Measurements from ENCODE around the gene AVEN.

DNA sequence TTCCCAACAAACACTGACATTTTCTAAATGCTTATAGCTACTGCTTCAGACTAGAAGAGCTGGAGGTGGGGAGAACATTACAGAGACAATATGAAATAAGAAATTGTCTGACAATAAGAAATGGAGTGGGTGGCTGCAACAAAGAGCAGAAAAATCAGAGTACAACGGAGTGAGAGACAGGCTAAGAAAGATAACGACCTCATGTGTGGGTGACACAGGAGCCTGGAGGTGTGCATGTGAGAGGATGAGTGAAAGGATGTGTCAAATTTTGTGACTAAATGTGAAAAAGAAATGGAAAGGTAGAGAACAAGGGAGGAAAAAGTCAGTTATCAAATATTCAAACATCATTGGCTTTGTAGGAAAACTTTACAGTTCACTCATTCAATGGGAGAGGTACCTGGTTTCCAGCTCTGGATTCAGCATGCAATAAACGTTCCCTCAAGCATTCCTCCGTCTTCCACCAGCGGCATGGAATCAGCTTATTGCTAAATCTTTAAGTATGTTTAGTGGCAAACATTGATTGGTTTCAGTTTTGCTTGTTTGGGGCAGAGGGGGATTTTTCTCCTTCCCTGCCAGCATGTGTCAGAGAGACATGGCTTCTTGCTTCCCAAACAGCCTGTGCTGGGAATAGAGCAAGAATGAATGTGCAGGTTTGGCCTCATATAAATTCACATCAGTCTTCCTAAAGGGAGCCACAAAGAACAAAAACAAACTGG is 174.5 kb downstream of the AVEN start:
- TF ChIP-seq, protein P1, sequence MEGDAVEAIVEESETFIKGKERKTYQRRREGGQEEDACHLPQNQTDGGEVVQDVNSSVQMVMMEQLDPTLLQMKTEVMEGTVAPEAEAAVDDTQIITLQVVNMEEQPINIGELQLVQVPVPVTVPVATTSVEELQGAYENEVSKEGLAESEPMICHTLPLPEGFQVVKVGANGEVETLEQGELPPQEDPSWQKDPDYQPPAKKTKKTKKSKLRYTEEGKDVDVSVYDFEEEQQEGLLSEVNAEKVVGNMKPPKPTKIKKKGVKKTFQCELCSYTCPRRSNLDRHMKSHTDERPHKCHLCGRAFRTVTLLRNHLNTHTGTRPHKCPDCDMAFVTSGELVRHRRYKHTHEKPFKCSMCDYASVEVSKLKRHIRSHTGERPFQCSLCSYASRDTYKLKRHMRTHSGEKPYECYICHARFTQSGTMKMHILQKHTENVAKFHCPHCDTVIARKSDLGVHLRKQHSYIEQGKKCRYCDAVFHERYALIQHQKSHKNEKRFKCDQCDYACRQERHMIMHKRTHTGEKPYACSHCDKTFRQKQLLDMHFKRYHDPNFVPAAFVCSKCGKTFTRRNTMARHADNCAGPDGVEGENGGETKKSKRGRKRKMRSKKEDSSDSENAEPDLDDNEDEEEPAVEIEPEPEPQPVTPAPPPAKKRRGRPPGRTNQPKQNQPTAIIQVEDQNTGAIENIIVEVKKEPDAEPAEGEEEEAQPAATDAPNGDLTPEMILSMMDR (conservative IDR thresholded peaks at IDR 0.05 in 1 of 2, IDR thresholded peaks at IDR 0.05 in 1 of 2; ENCODE audit: low read depth in 1 of 2, low read length in 2 of 2), result no peak
- TF ChIP-seq EZH2 (IDR thresholded peaks at IDR 0.05; ENCODE audit: low read length, missing control alignments), result no peak
